Rectal smooth muscle tissue (tissue), 1 donor: ENCODE results near the gene PDE4D.

Experiments
- H3K27ac ChIP-seq: one replicate; pipeline ENCODE4 v1.7.0; 2013; ENCODE audit warnings: low read depth, low read length, inconsistent platforms
- H3K27me3 ChIP-seq: one replicate; pipeline ENCODE4 v1.7.0; 2013; ENCODE audit warnings: low read length; ENCODE audit not compliant: control insufficient read depth, insufficient read depth
- H3K36me3 ChIP-seq: one replicate; pipeline ENCODE4 v1.7.0; 2013; ENCODE audit warnings: low read length; ENCODE audit not compliant: control insufficient read depth, insufficient read depth
- H3K4me1 ChIP-seq: one replicate; pipeline ENCODE4 v1.7.0; 2013; ENCODE audit warnings: low read length; ENCODE audit not compliant: control insufficient read depth, insufficient read depth
- H3K4me3 ChIP-seq: one replicate; pipeline ENCODE4 v1.7.0; 2013; ENCODE audit warnings: low read length
- H3K9ac ChIP-seq: one replicate; pipeline ENCODE4 v1.7.0; 2013; ENCODE audit warnings: low read length

The PDE4D gene

GRCh38 chr5:59199868-59200267 is 693.7 kb downstream of the PDE4D start:
- peaks cover 11% of the 10 kb centered on the region for H3K4me1 ChIP-seq
- H3K9ac ChIP-seq = no peak overlapping the region
- no peak overlapping the region for H3K4me3 ChIP-seq
- H3K27ac ChIP-seq = peak overlapping the region; percentile 45
- H3K36me3 ChIP-seq = peaks cover 5% of the 10 kb centered on the region
- no peaks in the 10 kb centered on the region for H3K27me3 ChIP-seq

GRCh38 chr5:59198832-59199231 is 694.7 kb downstream of the PDE4D start:
- Histone ChIP-seq H3K27ac (no peak overlapping the region), H3K9ac (no peak overlapping the region), H3K36me3 (peaks cover 5% of the 10 kb centered on the region), H3K4me1 (peaks cover 8% of the 10 kb centered on the region), H3K27me3 (no peaks in the 10 kb centered on the region), H3K4me3 (no peak overlapping the region)

DNA sequence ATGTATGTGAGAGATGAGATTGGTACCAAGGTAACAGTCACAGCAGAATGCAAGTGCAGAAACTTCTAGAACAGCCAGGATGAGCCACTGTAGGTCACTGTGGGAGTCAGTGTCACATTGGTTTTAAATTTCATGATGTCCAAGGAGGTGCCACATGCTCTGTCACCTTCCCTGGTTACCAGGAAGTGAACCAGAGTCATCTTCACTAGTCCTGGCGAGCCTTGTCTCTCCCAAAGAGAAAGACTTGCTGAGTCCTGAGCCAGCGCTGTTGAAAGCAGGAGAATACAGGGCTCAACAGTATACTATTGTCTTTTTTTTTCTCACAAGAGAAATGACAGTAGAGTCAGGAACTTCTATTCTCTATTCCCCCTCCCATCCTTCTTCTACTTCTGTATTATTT is 695.2 kb downstream of the PDE4D start:
- H3K4me1 ChIP-seq = peaks cover 8% of the 10 kb centered on the region
- H3K36me3 ChIP-seq = peaks cover 5% of the 10 kb centered on the region
- H3K27ac ChIP-seq = no peak overlapping the region
- no peak overlapping the region for H3K4me3 ChIP-seq
- H3K9ac ChIP-seq = no peak overlapping the region
- no peaks in the 10 kb centered on the region for H3K27me3 ChIP-seq

DNA sequence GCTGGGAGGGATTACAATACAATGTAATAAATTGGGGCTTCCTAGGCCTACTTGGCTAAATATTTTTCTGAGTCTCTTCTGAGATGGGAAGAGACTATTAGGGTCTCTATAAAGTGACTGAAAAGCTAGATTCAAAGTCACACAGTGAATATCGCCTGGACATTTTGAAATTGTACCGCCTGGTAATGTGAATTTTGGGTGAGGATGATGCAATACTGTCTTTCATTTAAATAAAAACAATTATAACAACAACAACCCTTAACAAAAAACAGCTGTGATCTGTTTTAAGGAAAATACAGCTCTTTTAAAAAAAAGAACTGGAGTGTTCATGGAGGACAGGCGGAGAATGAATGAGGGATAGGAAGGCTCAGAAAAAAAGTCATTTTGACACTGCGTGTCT is 695.6 kb downstream of the PDE4D start:
- H3K27ac ChIP-seq = no peak overlapping the region
- peaks cover 5% of the 10 kb centered on the region for H3K36me3 ChIP-seq

GRCh38 chr5:59193616-59194319 is 699.8 kb downstream of the PDE4D start:
- Histone ChIP-seq H3K9ac (no peak overlapping the region), H3K4me3 (no peak overlapping the region), H3K4me1 (peaks cover 14% of the 10 kb centered on the region), H3K27me3 (no peaks in the 10 kb centered on the region), H3K36me3 (peaks cover 3% of the 10 kb centered on the region), H3K27ac (peak overlapping the region; percentile 61)

More for the DNA sequence above, 695.6 kb downstream of the PDE4D start:
- Histone ChIP-seq H3K4me3 (no peak overlapping the region), H3K9ac (no peak overlapping the region), H3K27me3 (no peaks in the 10 kb centered on the region), H3K4me1 (peaks cover 6% of the 10 kb centered on the region)

- Histone ChIP-seq H3K4me3 (no peak overlapping the region), H3K27ac (no peak overlapping the region), H3K27me3 (no peaks in the 10 kb centered on the region), H3K9ac (no peak overlapping the region), H3K36me3 (peaks cover 3% of the 10 kb centered on the region), H3K4me1 (peaks cover 16% of the 10 kb centered on the region)
These were observed 702.8 kb downstream of the PDE4D start for GRCh38 chr5:59190746-59191145.

GRCh38 chr5:59189472-59190244 is 703.9 kb downstream of the PDE4D start:
- H3K4me1 ChIP-seq = peaks cover 16% of the 10 kb centered on the region
- H3K27me3 ChIP-seq = no peaks in the 10 kb centered on the region
- H3K9ac ChIP-seq = no peak overlapping the region
- H3K4me3 ChIP-seq = no peak overlapping the region
- no peaks in the 10 kb centered on the region for H3K36me3 ChIP-seq
- H3K27ac ChIP-seq = peak overlapping the region; percentile 69

DNA sequence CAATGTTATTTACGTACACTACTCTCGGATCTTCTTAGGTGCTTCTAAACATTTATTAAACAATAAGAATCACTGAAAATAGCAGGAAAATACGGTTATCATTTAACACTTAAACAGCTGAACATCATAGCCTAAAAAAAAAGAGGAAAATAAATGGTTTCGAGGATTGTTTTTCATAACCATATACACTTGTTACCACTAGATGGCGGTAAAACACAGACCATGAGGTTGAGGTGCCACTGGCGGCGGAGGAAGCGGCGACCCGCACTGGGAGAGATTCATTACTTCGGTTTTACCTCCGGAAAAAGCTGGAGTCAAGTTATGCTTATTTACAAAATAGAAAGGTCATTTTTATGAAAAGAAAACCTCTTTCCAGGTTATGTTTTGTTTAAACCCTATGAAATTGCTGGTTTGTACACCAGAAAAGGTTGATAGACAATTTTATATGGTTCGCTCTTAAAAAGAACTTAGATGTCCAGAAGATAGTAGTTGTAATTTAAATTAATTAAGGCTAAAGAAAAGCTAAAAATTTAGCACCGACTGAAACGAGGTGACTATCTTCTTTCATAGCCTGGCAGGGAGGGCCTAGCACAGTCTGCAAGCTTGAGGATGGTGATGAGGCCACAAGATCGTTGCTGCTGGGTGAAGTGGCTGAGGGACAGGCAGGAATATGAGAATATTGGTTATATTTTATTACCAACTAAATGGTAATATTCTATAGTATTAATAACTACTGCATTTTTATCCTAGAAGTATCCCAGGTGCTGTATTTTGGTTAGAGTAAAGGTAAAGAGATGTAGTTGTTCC is 704.9 kb downstream of the PDE4D start:
- Histone ChIP-seq H3K9ac (no peak overlapping the region), H3K27ac (peak overlapping the region; percentile 24)

DNA sequence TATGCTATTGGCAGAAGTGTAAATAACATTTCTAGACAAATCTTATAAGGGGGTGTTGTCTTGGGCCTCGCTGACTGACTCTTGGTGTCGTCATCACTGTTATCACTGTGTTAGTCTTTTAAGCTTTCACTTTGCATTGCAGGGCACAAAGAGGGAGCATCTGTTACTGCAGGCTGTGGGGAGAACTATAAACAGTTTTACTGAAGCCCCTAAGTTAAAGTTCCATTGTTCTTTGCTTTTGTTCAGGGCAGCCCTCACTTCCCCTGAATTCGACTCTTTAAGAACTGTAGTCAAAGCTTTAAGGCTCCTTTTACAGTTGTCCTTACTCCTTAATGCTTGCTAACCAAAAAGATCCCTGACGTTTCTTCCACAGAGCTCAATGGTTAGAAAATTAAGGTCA is 705.7 kb downstream of the PDE4D start:
- H3K27me3 ChIP-seq = no peaks in the 10 kb centered on the region
- H3K4me3 ChIP-seq = peak overlapping the region; percentile 36
- no peaks in the 10 kb centered on the region for H3K36me3 ChIP-seq
- H3K4me1 ChIP-seq = peaks cover 16% of the 10 kb centered on the region
- H3K27ac ChIP-seq = peak overlapping the region; percentile 24
- H3K9ac ChIP-seq = no peak overlapping the region

More for the DNA sequence above, 704.9 kb downstream of the PDE4D start:
- Histone ChIP-seq H3K36me3 (no peaks in the 10 kb centered on the region), H3K27me3 (no peaks in the 10 kb centered on the region), H3K4me1 (peaks cover 16% of the 10 kb centered on the region), H3K4me3 (peak overlapping the region; percentile 36)

- H3K36me3 ChIP-seq = no peaks in the 10 kb centered on the region
- H3K4me3 ChIP-seq = no peak overlapping the region
- H3K4me1 ChIP-seq = peaks cover 16% of the 10 kb centered on the region
- no peak overlapping the region for H3K9ac ChIP-seq
- no peaks in the 10 kb centered on the region for H3K27me3 ChIP-seq
- H3K27ac ChIP-seq = peak overlapping the region; percentile 2
These were observed 706.9 kb downstream of the PDE4D start for GRCh38 chr5:59186623-59187022.

DNA sequence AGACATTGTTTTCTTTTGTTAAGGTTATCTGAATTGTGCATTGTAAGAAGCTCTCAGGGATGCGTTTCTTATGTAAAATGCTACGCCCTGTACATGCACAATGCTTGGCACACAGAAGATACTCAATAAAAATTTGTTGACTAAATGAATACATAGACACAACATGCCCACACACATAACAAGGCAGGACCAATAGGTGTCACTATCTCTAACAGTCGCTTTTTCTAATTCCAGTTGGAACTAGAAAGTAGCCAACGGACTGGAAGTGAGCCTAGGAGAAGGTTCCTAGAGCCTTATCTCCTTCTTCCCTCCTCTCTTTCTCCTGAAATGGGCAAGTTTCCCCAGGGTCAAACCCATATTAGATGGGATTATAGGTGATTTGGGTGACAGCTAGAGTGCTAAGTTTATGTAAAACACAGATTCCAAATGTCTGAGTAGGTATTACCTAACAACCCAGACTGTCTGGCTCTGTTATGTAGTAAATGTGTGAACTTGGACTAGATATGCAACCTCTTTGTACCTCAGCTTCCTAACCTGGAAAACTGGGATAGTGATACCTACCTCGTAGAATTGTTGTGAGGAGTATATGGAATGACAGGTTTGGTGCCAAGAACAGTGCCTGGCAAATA is 707.7 kb downstream of the PDE4D start:
- Histone ChIP-seq H3K4me3 (no peak overlapping the region), H3K9ac (no peak overlapping the region), H3K4me1 (peaks cover 16% of the 10 kb centered on the region), H3K36me3 (no peaks in the 10 kb centered on the region), H3K27me3 (no peaks in the 10 kb centered on the region), H3K27ac (no peak overlapping the region)

DNA sequence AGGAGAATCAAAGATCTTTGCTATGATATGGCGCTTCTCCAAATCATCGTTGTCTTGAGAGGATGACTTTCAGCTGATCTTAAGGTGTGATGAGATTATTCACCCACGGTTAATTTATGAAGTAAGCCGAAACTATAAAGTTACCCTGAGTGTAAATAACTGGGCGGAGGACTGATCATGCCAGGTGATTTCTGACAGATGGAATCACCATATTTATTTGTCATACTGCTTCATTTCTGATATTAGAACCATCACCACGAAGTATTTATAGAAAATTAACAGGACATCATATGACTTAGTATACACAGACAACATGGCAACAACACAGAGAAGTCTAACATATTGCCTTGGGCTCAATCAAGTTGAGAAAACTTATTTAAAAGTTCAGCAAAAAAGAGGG is 708.8 kb downstream of the PDE4D start:
- Histone ChIP-seq H3K27ac (no peak overlapping the region), H3K27me3 (no peaks in the 10 kb centered on the region), H3K4me1 (peaks cover 14% of the 10 kb centered on the region), H3K36me3 (no peaks in the 10 kb centered on the region), H3K9ac (no peak overlapping the region), H3K4me3 (no peak overlapping the region)
